ENCODE results near the gene SH3RF2.

DNA sequence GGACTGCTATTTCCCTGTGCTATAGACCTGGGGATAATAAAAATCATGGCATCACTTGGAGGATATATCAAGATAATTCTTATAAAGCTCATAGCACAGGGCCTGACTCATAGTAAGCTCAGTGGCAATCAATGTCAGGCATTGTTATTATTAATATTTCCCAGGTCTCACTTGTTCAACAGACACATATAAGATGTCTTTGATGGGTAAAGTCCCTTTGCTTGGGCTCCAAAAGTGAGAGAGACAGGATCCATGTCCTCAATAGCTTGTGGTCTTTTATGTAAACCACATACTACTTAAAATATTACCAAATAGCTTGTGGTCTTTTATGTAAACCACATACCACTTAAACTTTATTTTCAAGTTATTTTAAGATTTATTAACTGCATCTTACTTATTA, 11.2 kb downstream of the SH3RF2 start:
- no peak for TF ChIP-seq EZH2 (IDR thresholded peaks at IDR 0.05)
- no peak for TF ChIP-seq POLR2AphosphoS5 (IDR thresholded peaks at IDR 0.05; ENCODE audit: borderline replicate concordance, low read depth, low read length)
- no peak for TF ChIP-seq FOXP2 (optimal IDR thresholded peaks at IDR 0.05; ENCODE audit: control extremely low read depth, extremely low read length, insufficient read depth)
